ENCODE results near the gene HMGCL. TPM values are rescaled to one million over a fixed set of nuclear protein-coding genes. Genes with fewer than 3 reads are reported as not detected.

HMGCL gene
- total RNA-seq (10 to 100 TPM; 14.3 to 31.7 (median 25.2) TPM), polyA plus RNA-seq (10 to 100 TPM; 28.7 to 41.4 TPM)
- long read RNA-seq, donor 1, transcript HMGCL-204 (7 exons, 1,354 nt) = minor isoform, 14 of 234 reads
- long read RNA-seq, donor 1, transcript HMGCL-203 (9 exons, 1,600 nt) = major isoform, 211 of 234 reads
- long read RNA-seq, donor 1, partial matches to known transcripts = 6 of 234 reads
- long read RNA-seq, donor 1, other reads (novel, unspliced or antisense) = 2 of 234 reads
- long read RNA-seq, donor 2, transcript HMGCL-203 (9 exons, 1,600 nt) = major isoform, 13 of 16 reads
- long read RNA-seq, donor 2, partial matches to known transcripts = 0 of 16 reads
- long read RNA-seq, donor 2, other reads (novel, unspliced or antisense) = 0 of 16 reads
- long read RNA-seq, donor 3, transcript HMGCL-203 (9 exons, 1,600 nt) = major isoform, 42 of 57 reads
- long read RNA-seq, donor 3, partial matches to known transcripts = 4 of 57 reads
- long read RNA-seq, donor 3, other reads (novel, unspliced or antisense) = 5 of 57 reads

DNA sequence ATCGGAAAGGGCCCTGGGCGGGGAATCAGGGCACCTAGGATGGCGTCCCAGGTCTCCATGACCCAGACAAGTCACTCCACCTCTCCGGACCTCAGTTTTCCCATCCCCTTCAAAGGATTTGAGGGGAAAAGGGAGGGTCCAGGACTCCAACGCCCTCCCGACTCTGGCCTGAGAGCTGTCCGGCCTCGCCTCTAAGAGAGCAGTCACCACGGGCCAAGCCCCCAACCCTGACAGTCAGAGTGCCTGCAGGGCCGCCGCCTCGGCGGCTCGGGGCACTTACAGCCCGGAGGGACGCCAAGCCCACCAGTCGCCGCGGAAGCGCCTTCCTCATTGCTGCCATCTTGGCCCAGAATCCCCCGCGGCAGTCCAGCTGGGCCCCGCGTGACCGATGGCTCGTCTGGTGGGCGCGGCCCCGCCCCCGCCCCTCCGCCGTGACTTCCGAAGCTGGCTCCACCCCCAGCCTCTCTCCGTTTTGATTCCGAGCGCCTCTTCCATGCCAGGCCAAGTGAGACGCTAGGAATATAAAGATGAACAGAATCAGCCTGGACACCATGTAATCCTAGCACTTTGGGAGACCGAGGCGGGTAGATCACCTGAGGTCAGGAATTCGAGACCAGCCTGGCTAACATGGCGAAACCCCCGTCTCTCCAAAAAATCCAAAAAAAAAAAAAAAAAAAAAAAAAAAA, at the start of gene HMGCL:
TSS of gene HMGCL (minus strand) at position 354 of the 686 bp plus-strand sequence. CDS start at position 340, 14 bp downstream.
- Histone ChIP-seq H3K27me3 (no peaks in the 10 kb centered on the region), H3K9me3 (no peaks in the 10 kb centered on the region), H3K36me3 (no peaks in the 10 kb centered on the region), H3K27ac (peak within 1 kb of the TSS; percentile 75 to 90), H3K4me1 (ENCODE audit: insufficient read depth) (peaks cover 3% of the 10 kb centered on the region), H3K4me3 (peak within 1 kb of the TSS; percentile 74)
- DNase-seq = peak; percentile 89 to 93 (median 92)
- intact Hi-C loops (cut with DNase I) = no loop called here
- 1% methylated on average over 34 to 42 of the region's 42 CpGs for WGBS, 3 donors
- TF ChIP-seq POLR2A (IDR thresholded peaks at IDR 0.05) (peak; percentile 90), EP300 (IDR thresholded peaks at IDR 0.05) (no peak)

DNA sequence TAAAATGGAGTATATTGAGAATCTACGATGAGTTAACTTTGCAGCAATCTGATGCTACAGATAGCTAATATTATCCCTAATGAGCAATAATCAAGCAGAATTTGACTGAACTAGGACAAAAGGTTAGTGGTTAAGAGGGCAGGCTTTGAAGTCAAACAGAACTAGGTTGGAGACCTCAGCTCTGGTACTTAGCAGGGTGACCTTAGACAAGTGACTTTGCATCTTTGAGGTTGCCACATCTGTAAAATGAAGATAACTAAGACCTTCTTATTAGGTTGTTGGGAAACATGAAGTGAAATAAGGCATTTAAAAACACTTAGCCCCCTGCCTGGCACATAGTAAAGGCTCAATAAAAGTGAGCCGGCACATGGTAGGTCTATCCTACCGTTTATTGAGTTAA, 47.2 kb upstream of the HMGCL start:
- no peak overlapping the region for H3K4me3 ChIP-seq
- no peak for DNase-seq
- no peaks in the 10 kb centered on the region for H3K9me3 ChIP-seq
- H3K27ac ChIP-seq = no peak overlapping the region
- peaks cover 2% of the 10 kb centered on the region for H3K4me1 ChIP-seq (ENCODE audit: insufficient read depth)
- intact Hi-C loops (cut with DNase I) = loop anchor here in 1 of 4 donors (10.0 kb wide), 1 partner anchor 242 kb away; the partner anchor contains the start of gene MYOM3
- TF ChIP-seq EP300 (IDR thresholded peaks at IDR 0.05) (no peak), POLR2A (IDR thresholded peaks at IDR 0.05) (no peak)
- TF ChIP-seq, protein P1, sequence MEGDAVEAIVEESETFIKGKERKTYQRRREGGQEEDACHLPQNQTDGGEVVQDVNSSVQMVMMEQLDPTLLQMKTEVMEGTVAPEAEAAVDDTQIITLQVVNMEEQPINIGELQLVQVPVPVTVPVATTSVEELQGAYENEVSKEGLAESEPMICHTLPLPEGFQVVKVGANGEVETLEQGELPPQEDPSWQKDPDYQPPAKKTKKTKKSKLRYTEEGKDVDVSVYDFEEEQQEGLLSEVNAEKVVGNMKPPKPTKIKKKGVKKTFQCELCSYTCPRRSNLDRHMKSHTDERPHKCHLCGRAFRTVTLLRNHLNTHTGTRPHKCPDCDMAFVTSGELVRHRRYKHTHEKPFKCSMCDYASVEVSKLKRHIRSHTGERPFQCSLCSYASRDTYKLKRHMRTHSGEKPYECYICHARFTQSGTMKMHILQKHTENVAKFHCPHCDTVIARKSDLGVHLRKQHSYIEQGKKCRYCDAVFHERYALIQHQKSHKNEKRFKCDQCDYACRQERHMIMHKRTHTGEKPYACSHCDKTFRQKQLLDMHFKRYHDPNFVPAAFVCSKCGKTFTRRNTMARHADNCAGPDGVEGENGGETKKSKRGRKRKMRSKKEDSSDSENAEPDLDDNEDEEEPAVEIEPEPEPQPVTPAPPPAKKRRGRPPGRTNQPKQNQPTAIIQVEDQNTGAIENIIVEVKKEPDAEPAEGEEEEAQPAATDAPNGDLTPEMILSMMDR (IDR thresholded peaks at IDR 0.05) = no peak
- 85 to 91% (median 88%) methylated on average over 3 of the region's 3 CpGs for WGBS, 3 donors
- H3K27me3 ChIP-seq = no peaks in the 10 kb centered on the region
- H3K36me3 ChIP-seq = no peaks in the 10 kb centered on the region

DNA sequence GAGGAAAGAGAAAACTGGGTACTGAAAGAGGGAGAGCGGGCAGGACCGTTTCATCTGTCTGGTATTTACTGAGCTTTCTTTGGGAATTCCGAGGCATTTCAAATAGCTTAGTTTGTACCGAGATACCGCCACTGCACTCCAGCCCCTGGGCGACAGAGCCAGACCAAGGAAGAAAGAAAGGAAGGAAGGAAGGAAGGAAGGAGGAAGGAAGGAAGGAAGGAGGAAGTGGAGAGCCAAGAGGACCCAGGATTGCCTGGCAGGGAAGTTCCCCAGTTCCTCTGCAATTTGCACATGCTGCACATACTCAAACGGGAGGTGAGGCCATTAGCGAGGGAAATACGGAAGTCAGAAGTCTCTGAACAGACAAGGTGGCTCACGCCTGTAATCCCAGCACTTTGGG, 43.8 kb upstream of the HMGCL start:
- H3K27ac ChIP-seq = peak overlapping the region in 1 of 2 donors; percentile 67
- H3K9me3 ChIP-seq = no peaks in the 10 kb centered on the region
- DNase-seq = no peak
- no peak for TF ChIP-seq EP300 (IDR thresholded peaks at IDR 0.05)
- no peak for TF ChIP-seq POLR2A (IDR thresholded peaks at IDR 0.05)
- TF ChIP-seq, protein P1 (IDR thresholded peaks at IDR 0.05) = no peak
- H3K27me3 ChIP-seq = no peaks in the 10 kb centered on the region
- H3K36me3 ChIP-seq = no peaks in the 10 kb centered on the region
- intact Hi-C loops (cut with DNase I) = loop anchor here in 1 of 4 donors (5.0 kb wide), 1 partner anchor 92 kb away; the partner anchor contains the start of gene PITHD1
- WGBS, 3 donors = 51 to 58% (median 53%) methylated on average over 10 of the region's 10 CpGs
- H3K4me1 ChIP-seq (ENCODE audit: insufficient read depth) = peaks cover 6% of the 10 kb centered on the region
- peak overlapping the region; percentile 65 for H3K4me3 ChIP-seq

DNA sequence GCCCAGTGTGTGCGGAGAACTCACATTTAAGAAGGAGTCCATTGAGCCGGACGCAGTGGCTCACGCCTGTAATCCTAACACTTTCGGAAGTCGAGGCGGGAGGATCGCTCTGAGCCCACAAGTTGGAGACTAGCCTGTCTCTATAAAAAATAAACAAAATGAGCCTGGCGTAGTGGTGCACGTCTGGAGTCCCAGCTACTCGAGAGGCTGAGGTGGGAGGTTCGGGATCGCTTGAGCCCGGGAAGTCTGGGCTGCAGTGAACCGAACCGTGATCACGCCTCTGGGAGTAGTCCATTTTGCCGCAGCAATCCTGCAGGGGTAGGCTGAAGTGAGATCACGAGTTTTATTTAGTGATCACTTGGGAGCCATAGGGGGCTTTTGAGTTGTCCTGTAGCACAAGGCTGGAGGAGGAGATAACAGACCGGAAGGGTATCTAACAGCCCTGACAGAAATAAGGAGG, 43.4 kb upstream of the HMGCL start:
- Histone ChIP-seq H3K9me3 (no peaks in the 10 kb centered on the region), H3K27me3 (no peaks in the 10 kb centered on the region), H3K27ac (peak overlapping the region; percentile 19 to 67), H3K4me3 (peak overlapping the region; percentile 65), H3K36me3 (no peaks in the 10 kb centered on the region), H3K4me1 (ENCODE audit: insufficient read depth) (peaks cover 6% of the 10 kb centered on the region)
- intact Hi-C loops (cut with DNase I) = loop anchor here in 1 of 4 donors (5.0 kb wide), 1 partner anchor 91 kb away; the partner anchor contains the start of gene PITHD1
- no peak for DNase-seq
- 5 to 7% (median 7%) methylated on average over 20 of the region's 20 CpGs for WGBS, 3 donors
- TF ChIP-seq, protein P1 (IDR thresholded peaks at IDR 0.05) = no peak
- TF ChIP-seq EP300 (IDR thresholded peaks at IDR 0.05) = no peak
